Choroid plexus epithelial cell (primary cell): ENCODE data around the gene MCTP2.

Source experiments
- DNase-seq: peaks from one replicate; pipeline ENCODE4 v3.0.0-alpha.2; 2010; ENCODE audit warnings: low read depth
- H3K4me3 ChIP-seq: 2 replicates; pipeline ENCODE4 v1.5.1; 2011; ENCODE audit warnings: low read depth, mild to moderate bottlenecking, control low read depth, low read length, moderate library complexity
- TF ChIP-seq, protein P1 (sequence below): conservative IDR thresholded peaks from 2 replicates; pipeline ENCODE4 v1.5.1; 2011; ENCODE audit warnings: low read depth, mild to moderate bottlenecking, control low read depth, inconsistent platforms, low read length, moderate library complexity

MCTP2 gene

DNA sequence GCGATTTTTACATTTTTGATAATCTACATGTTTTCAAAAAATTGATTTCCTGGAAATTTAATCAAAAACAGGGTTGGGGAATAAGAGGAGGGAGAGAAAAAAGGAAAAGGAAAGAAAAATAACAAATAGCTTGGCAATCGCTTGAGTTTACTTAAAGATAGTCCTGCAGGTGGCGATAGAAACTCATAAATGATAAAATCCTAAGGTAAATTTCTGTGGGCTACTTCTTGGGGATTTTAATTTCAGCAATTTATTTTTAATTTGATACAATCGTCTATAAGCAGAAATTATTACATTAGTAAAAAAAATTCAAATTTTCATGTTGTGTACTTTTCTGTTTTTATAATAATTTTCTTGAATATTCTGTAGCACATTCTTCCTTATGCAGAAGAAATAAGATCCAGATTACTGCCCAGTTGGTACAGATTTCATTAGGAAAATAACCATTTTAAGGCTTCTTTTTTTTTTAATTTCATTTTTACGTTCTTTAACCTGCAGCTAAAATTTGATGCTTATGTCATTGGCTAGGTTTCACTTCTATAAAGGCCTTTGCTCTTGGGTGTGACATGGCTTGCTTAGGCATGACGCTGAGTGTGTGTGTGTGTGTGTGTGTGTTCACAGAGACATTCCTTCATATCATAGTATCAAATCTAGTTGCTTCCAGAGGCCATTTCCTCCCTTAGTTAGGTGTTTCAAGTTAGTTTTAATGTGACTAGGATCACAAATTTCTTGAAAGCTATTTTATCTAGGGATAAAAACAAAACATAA lies 181.8 kb downstream of the MCTP2 start:
- no peak overlapping the region for H3K4me3 ChIP-seq
- DNase-seq = peak; percentile 59
- TF ChIP-seq, protein P1, sequence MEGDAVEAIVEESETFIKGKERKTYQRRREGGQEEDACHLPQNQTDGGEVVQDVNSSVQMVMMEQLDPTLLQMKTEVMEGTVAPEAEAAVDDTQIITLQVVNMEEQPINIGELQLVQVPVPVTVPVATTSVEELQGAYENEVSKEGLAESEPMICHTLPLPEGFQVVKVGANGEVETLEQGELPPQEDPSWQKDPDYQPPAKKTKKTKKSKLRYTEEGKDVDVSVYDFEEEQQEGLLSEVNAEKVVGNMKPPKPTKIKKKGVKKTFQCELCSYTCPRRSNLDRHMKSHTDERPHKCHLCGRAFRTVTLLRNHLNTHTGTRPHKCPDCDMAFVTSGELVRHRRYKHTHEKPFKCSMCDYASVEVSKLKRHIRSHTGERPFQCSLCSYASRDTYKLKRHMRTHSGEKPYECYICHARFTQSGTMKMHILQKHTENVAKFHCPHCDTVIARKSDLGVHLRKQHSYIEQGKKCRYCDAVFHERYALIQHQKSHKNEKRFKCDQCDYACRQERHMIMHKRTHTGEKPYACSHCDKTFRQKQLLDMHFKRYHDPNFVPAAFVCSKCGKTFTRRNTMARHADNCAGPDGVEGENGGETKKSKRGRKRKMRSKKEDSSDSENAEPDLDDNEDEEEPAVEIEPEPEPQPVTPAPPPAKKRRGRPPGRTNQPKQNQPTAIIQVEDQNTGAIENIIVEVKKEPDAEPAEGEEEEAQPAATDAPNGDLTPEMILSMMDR = peak; percentile 48

DNA sequence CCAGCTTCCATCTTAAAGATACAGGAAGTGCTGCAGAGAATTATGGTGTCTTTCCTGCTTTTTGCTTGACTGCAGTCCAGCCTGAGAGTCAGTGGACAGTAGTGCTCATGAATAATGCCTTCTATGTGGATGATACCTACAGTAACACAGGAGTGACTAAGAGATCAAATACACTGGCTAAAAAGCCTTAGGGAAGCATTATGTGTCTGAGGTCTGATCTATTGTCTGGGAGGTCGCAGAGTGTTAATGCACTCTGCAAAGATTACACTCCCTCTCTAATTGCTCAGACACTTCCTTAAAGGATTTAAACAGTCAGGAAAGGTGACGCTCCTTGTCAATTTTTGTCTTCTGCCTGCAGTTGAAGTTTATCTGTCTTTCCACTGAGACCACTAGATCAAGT lies 183.6 kb downstream of the MCTP2 start:
- DNase-seq = no peak
- H3K4me3 ChIP-seq = no peak overlapping the region
- TF ChIP-seq, protein P1 = no peak

DNA sequence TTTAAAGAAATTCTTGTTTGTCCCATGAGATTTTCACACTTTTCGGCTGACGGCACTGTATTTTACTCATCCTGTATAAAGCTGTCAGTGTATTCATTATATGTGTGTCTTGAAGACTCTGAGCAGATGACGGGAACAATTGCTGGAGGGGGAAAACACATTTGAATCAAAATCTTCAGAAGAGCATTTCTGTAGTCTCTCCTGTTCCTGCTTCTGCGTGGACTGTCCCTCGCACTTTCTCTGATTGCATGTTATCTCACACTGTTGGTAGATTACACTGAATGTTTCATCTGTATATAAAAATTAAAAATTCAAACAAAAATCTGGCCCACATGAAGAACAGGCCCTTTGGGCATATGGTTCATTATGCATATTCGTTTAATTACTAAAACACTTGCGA lies 184.9 kb downstream of the MCTP2 start:
- H3K4me3 ChIP-seq = no peak overlapping the region
- TF ChIP-seq, protein P1 = no peak
- no peak for DNase-seq

DNA sequence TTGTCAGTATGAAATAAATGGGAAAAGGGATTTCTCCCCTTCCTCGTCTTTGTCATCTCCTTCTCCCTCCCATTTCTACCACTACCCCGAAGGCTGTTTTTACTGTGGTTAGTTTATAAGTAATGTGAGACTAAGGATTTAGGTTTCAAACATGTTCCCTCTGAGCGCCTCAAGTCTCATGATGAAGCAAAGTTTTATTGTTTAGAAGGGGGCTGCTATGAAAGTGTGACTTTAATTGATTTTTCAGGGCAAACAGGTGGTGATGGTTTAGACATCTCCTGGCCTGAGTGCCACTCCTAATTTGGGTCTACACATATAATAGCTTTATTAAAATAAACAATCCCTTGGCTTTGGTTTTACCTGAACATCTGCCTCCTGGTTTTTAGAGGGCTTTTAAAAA lies 185.5 kb downstream of the MCTP2 start:
- DNase-seq = no peak
- no peak overlapping the region for H3K4me3 ChIP-seq
- TF ChIP-seq, protein P1 = no peak

DNA sequence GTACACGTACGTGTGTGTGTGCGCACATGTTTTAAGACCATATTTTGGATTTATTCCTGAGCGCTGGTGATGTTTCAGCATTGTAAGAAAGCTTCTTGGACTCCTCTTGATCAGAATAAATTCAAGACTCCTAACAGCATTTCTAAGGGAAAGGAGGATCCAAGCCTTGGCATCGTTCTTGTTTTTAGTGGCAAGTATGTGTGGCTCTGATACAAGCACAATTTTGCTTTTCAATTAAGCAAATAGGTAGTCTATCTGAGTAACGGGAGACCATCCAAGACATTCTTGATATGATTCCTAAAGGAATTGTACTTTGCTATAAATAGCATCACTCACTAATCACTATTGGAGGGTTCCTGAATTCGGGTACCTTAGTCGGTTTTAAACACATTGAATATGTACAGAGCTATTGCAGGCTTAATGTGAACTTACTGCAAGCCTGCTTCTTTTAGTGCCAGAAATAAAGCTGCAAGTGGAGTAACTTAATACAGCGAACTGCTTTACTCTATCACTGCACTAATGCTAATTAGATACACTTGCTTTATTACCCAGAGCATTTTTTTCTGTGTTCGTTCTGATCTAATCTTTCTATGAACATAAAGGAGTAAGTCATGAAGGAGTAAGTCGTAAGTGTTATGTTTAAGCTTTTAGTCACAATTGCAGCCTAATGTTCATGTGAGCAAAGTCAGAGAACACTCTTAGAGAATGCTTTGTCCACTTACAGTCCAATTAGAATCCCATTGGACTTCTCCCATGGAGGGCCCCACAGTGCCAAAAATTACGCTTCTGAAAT lies 186.3 kb downstream of the MCTP2 start:
- no peak for DNase-seq
- no peak overlapping the region for H3K4me3 ChIP-seq
- TF ChIP-seq, protein P1 = no peak

DNA sequence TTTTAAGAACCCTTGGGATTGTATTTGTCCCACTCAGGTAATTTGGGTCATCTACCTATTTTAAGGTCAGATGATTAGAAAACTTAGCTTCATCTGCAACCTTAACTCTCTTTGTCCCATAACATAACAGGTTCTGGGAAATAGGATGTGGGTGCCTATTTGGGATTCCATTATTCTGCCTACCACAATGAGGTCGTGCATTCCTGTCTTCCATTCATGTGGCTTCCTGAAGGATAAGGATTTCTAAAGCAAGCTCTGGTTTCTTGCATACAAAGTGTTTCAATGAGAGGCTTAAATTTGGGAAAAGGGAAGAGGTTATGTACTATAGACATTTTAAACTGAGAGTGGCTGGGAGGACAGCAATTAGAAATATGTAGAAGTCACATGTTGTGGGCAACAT lies 190.3 kb downstream of the MCTP2 start:
- DNase-seq = no peak
- H3K4me3 ChIP-seq = no peak overlapping the region
- TF ChIP-seq, protein P1 = no peak
